OCI-LY1 (cell line): Measurements from ENCODE around the gene ARHGEF10L.

Experiments
- EZH2 ChIP-seq: fragments of 200-600 bp; sonication (generic), shearing (Covaris generic); IDR thresholded peaks from 2 replicates; pipeline ENCODE4 v1.8.0; 2017; ENCODE audit warnings: borderline replicate concordance, mixed run types, mild to moderate bottlenecking, antibody characterized with exemption, low read length, moderate library complexity, mixed read lengths
- TF ChIP-seq, protein P1 (sequence below): fragments of 200-600 bp; sonication (generic), shearing (Covaris generic); IDR thresholded peaks from 2 replicates; pipeline ENCODE4 v1.5.1; 2017; ENCODE audit warnings: mild to moderate bottlenecking, antibody characterized with exemption, low read length, moderate library complexity, mixed read lengths

DNA sequence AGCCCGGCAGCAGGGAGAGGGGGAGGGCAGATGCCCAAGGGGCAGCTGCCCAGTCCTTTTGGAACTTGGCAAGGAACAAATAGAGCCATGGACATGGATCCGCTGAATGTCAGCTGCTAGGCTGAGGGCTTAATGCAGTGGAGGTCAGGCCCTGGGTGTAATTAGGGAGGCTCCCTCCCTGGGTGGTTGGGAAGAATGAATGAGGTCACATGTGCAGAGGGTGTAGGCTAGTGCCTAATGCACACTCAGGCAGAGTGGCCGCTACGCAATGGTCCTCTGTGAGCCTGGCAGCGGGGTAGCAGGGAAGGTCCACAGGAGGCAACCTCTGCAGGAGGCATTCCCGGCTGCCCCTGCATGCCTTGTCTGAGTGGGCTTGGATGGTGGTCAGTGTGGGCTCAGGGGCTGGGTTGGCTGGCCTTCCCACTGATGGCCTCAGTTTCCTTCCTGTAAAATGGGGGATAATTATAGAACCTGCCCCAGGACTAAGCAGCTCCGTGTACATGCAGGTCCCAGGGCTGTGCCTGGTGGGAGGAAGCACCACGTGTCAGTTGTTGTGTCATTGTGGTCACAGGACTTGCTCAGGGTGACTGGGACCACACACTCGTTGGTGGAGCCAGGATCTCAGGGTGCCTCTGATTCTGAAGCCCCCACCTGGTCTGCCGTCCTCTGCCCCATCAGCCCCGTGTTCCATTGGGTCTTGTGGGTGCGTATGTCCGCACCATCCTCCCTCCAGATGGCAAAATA, 134.0 kb downstream of the ARHGEF10L start:
- TF ChIP-seq, protein P1, sequence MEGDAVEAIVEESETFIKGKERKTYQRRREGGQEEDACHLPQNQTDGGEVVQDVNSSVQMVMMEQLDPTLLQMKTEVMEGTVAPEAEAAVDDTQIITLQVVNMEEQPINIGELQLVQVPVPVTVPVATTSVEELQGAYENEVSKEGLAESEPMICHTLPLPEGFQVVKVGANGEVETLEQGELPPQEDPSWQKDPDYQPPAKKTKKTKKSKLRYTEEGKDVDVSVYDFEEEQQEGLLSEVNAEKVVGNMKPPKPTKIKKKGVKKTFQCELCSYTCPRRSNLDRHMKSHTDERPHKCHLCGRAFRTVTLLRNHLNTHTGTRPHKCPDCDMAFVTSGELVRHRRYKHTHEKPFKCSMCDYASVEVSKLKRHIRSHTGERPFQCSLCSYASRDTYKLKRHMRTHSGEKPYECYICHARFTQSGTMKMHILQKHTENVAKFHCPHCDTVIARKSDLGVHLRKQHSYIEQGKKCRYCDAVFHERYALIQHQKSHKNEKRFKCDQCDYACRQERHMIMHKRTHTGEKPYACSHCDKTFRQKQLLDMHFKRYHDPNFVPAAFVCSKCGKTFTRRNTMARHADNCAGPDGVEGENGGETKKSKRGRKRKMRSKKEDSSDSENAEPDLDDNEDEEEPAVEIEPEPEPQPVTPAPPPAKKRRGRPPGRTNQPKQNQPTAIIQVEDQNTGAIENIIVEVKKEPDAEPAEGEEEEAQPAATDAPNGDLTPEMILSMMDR, result no peak
- TF ChIP-seq EZH2, result no peak
